D721Med (cell line): ENCODE measurements around the gene FGF22.
"Not testable (repeated sequence)": the region's sequence is repeated elsewhere in the genome, so short reads cannot be mapped to it uniquely, and the experiment has no call there.

Experiments
- DNase-seq: peaks from one replicate; pipeline ENCODE4 v3.0.0; 2011; ENCODE audit warnings: low spot score; ENCODE audit not compliant: insufficient read length
- FAIRE-seq: peaks from 2 replicates; lab custom pipeline; 2011; peaks lifted over from hg19 to GRCh38; lab: Jason Lieb, UNC
- CTCF ChIP-seq: IDR thresholded peaks from 2 replicates; pipeline ENCODE4 v1.5.1; 2012; ENCODE audit warnings: mild to moderate bottlenecking, control low read depth; ENCODE audit not compliant: insufficient read depth; ENCODE audit errors: missing control alignments

The FGF22 gene

GRCh38 chr19:618674-619285 lies 20.9 kb upstream of the FGF22 start:
- FAIRE-seq (no peak), DNase-seq (no peak)
- no peak for TF ChIP-seq CTCF

- no peak for TF ChIP-seq CTCF
- FAIRE-seq (no peak), DNase-seq (no peak)
Measured at GRCh38 chr19:619286-620002, 20.2 kb upstream of the FGF22 start.

GRCh38 chr19:620166-620862 lies 19.4 kb upstream of the FGF22 start:
- DNase-seq (no peak), FAIRE-seq (no peak)
- no peak for TF ChIP-seq CTCF

GRCh38 chr19:621191-621590 lies 18.5 kb upstream of the FGF22 start:
- not testable (repeated sequence) for FAIRE-seq, DNase-seq

- no peak for DNase-seq
- no peak for FAIRE-seq
- TF ChIP-seq CTCF: no peak
Measured at GRCh38 chr19:621819-622218, 17.9 kb upstream of the FGF22 start.

GRCh38 chr19:622666-623065 lies 17.0 kb upstream of the FGF22 start:
- no peak for TF ChIP-seq CTCF
- FAIRE-seq: no peak
- DNase-seq: no peak

GRCh38 chr19:623175-623916 lies 16.3 kb upstream of the FGF22 start:
- FAIRE-seq: no peak
- TF ChIP-seq CTCF: no peak
- no peak for DNase-seq
